ENCODE measurements around the gene ESPL1. TPM values are rescaled to one million over a fixed set of nuclear protein-coding genes. Genes with fewer than 3 reads are reported as not detected.
A peak's percentile ranks its signal among the peaks of the same experiment; 100 is the strongest.

The ESPL1 gene
- total and polyA plus RNA-seq, 2 of the 13 experiments (the other 11 are each of a cell fraction or from before 2014, with no cell fraction given), result 5.8 to 11.5 TPM

DNA sequence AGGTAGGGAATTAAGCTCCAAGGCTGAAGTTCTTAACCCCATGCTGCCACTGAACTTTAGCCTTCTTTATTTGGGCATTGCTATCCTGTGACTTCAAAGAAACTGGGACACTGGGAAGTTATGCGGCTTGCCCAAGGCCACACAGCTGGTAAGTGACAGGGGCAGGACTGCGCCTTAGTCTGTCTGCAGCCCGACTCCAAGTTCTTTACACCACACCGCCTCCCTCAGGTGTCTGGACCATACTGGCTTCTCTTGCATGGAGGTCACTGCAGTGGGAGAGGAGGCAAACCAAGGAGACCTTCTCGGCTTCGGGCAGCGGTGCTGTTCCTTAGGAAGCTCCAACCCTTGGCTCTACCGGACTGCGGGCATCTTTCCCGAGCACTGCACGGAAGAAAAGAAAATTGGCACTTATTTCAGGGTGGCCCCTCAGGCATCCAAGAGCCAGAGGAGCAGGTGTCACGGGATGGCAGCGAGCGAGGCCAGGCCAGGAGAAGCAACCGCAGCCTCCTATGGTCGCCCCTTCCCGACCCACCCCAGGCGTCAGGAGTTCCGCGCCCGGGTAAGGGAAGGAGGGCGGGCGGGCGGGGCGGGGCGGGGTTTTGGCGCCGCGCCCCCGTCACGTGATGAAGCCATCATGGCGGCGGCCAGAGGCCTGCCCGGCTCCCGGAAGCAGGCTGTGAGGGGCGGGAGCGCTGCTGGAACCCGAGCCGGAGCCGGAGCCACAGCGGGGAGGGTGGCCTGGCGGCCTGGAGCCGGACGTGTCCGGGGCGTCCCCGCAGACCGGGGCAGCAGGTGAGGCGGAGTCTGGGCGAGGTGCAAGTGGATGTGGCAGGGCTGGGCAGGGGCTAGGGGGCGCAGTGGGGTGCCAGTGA is 16.4 kb upstream of the ESPL1 start (continued):
- TF ChIP-seq ZHX2 (IDR thresholded peaks at IDR 0.05; ENCODE audit: low read depth) (0 out of 2 replicates have a peak, but pooled peaks have one; percentile 35), ZHX2 (CRISPR knock-in tag; IDR thresholded peaks at IDR 0.05; ENCODE audit: borderline replicate concordance) (0 out of 2 replicates have a peak, but pooled peaks have one; percentile 62), POLR2G (IDR thresholded peaks at IDR 0.05; ENCODE audit: low read depth, low read length) (peak; percentile 82), CBX1 (IDR thresholded peaks at IDR 0.05; ENCODE audit: low read depth) (no peak), MXI1 (IDR thresholded peaks at IDR 0.05; ENCODE audit: borderline replicate concordance, low read depth, low read length) (peak; percentile 29; the same call in 1 of the 3 replicates), PATZ1 (CRISPR knock-in tag; IDR thresholded peaks at IDR 0.05) (peak; percentile 22), ZNF773 (CRISPR knock-in tag; IDR thresholded peaks at IDR 0.05; ENCODE audit: borderline replicate concordance) (peak; percentile 66; the same call in 1 of the 2 replicates)
- TF ChIP-seq, protein P1, sequence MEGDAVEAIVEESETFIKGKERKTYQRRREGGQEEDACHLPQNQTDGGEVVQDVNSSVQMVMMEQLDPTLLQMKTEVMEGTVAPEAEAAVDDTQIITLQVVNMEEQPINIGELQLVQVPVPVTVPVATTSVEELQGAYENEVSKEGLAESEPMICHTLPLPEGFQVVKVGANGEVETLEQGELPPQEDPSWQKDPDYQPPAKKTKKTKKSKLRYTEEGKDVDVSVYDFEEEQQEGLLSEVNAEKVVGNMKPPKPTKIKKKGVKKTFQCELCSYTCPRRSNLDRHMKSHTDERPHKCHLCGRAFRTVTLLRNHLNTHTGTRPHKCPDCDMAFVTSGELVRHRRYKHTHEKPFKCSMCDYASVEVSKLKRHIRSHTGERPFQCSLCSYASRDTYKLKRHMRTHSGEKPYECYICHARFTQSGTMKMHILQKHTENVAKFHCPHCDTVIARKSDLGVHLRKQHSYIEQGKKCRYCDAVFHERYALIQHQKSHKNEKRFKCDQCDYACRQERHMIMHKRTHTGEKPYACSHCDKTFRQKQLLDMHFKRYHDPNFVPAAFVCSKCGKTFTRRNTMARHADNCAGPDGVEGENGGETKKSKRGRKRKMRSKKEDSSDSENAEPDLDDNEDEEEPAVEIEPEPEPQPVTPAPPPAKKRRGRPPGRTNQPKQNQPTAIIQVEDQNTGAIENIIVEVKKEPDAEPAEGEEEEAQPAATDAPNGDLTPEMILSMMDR (CRISPR knock-in tag; IDR thresholded peaks at IDR 0.05), result peak; percentile 75
- TF ChIP-seq, protein P2, sequence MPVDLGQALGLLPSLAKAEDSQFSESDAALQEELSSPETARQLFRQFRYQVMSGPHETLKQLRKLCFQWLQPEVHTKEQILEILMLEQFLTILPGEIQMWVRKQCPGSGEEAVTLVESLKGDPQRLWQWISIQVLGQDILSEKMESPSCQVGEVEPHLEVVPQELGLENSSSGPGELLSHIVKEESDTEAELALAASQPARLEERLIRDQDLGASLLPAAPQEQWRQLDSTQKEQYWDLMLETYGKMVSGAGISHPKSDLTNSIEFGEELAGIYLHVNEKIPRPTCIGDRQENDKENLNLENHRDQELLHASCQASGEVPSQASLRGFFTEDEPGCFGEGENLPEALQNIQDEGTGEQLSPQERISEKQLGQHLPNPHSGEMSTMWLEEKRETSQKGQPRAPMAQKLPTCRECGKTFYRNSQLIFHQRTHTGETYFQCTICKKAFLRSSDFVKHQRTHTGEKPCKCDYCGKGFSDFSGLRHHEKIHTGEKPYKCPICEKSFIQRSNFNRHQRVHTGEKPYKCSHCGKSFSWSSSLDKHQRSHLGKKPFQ (CRISPR knock-in tag; IDR thresholded peaks at IDR 0.05; ENCODE audit: insufficient replicate concordance), result no peak
- TF ChIP-seq, protein P3, sequence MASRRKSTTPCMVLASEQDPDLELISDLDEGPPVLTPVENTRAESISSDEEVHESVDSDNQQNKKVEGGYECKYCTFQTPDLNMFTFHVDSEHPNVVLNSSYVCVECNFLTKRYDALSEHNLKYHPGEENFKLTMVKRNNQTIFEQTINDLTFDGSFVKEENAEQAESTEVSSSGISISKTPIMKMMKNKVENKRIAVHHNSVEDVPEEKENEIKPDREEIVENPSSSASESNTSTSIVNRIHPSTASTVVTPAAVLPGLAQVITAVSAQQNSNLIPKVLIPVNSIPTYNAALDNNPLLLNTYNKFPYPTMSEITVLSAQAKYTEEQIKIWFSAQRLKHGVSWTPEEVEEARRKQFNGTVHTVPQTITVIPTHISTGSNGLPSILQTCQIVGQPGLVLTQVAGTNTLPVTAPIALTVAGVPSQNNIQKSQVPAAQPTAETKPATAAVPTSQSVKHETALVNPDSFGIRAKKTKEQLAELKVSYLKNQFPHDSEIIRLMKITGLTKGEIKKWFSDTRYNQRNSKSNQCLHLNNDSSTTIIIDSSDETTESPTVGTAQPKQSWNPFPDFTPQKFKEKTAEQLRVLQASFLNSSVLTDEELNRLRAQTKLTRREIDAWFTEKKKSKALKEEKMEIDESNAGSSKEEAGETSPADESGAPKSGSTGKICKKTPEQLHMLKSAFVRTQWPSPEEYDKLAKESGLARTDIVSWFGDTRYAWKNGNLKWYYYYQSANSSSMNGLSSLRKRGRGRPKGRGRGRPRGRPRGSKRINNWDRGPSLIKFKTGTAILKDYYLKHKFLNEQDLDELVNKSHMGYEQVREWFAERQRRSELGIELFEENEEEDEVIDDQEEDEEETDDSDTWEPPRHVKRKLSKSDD (CRISPR knock-in tag; IDR thresholded peaks at IDR 0.05; ENCODE audit: low read depth), result 0 out of 2 replicates have a peak, but pooled peaks have one; percentile 66

Data from HepG2 (cell line).